ENCODE results near the gene PLPPR2. TPM values are rescaled to one million over a fixed set of nuclear protein-coding genes. Genes with fewer than 3 reads are reported as not detected.
"Not testable (repeated sequence)": the region's sequence is repeated elsewhere in the genome, so short reads cannot be mapped to it uniquely, and the experiment has no call there.

Gene PLPPR2
- total RNA-seq, 1 donor: 14.1 TPM

GRCh38 chr19:11331502-11331901 is 23.7 kb upstream of the PLPPR2 start:
- no peak for TF ChIP-seq CTCF (IDR thresholded peaks at IDR 0.05; ENCODE audit: extremely low read depth, low read depth, low read length)
- no peaks in the 10 kb centered on the region for H3K9me3 ChIP-seq (ENCODE audit: low read depth, low read length)
- H3K79me2 ChIP-seq (ENCODE audit: insufficient read depth, low read length): no peaks in the 10 kb centered on the region
- H3K27ac ChIP-seq (ENCODE audit: low read depth, low read length): no peak overlapping the region
- H3K27me3 ChIP-seq (ENCODE audit: insufficient read depth, low read length): no peaks in the 10 kb centered on the region
- H3K36me3 ChIP-seq (ENCODE audit: insufficient read depth, low read length): peaks cover 4% of the 10 kb centered on the region
- H4K20me1 ChIP-seq (ENCODE audit: insufficient read depth, low read length): no peaks in the 10 kb centered on the region
- no peak overlapping the region for H2AFZ ChIP-seq (ENCODE audit: low read length)
- H3K4me3 ChIP-seq (ENCODE audit: insufficient read depth, low read length): no peak overlapping the region
- no peak overlapping the region for H3K4me2 ChIP-seq (ENCODE audit: insufficient read depth, low read length)
- DNase-seq (ENCODE audit: insufficient read length, low spot score, missing footprints): no peak
- H3K4me1 ChIP-seq (ENCODE audit: insufficient read depth, low read length): no peaks in the 10 kb centered on the region

GRCh38 chr19:11332822-11333221 is 22.4 kb upstream of the PLPPR2 start:
- Histone ChIP-seq H4K20me1 (ENCODE audit: insufficient read depth, low read length) (no peaks in the 10 kb centered on the region), H3K4me3 (ENCODE audit: insufficient read depth, low read length) (no peak overlapping the region), H3K36me3 (ENCODE audit: insufficient read depth, low read length) (peaks cover 4% of the 10 kb centered on the region), H3K9me3 (ENCODE audit: low read depth, low read length) (no peaks in the 10 kb centered on the region), H3K4me1 (ENCODE audit: insufficient read depth, low read length) (no peaks in the 10 kb centered on the region), H3K27ac (ENCODE audit: low read depth, low read length) (no peak overlapping the region), H3K27me3 (ENCODE audit: insufficient read depth, low read length) (no peaks in the 10 kb centered on the region), H2AFZ (ENCODE audit: low read length) (no peak overlapping the region), H3K4me2 (ENCODE audit: insufficient read depth, low read length) (no peak overlapping the region), H3K79me2 (ENCODE audit: insufficient read depth, low read length) (no peaks in the 10 kb centered on the region)
- TF ChIP-seq CTCF (IDR thresholded peaks at IDR 0.05; ENCODE audit: extremely low read depth, low read depth, low read length): no peak
- no peak for DNase-seq (ENCODE audit: insufficient read length, low spot score, missing footprints)

GRCh38 chr19:11333838-11334237 is 21.4 kb upstream of the PLPPR2 start:
- not testable (repeated sequence) for H3K9me3 ChIP-seq (ENCODE audit: low read depth, low read length); H3K4me2 ChIP-seq (ENCODE audit: insufficient read depth, low read length); H4K20me1 ChIP-seq (ENCODE audit: insufficient read depth, low read length); H3K36me3 ChIP-seq (ENCODE audit: insufficient read depth, low read length); DNase-seq (ENCODE audit: insufficient read length, low spot score, missing footprints); H3K4me1 ChIP-seq (ENCODE audit: insufficient read depth, low read length); H2AFZ ChIP-seq (ENCODE audit: low read length); H3K79me2 ChIP-seq (ENCODE audit: insufficient read depth, low read length); H3K27me3 ChIP-seq (ENCODE audit: insufficient read depth, low read length); H3K27ac ChIP-seq (ENCODE audit: low read depth, low read length); H3K4me3 ChIP-seq (ENCODE audit: insufficient read depth, low read length)

- no peak for TF ChIP-seq CTCF (IDR thresholded peaks at IDR 0.05; ENCODE audit: extremely low read depth, low read depth, low read length)
- no peak overlapping the region for H3K4me3 ChIP-seq (ENCODE audit: insufficient read depth, low read length)
- H3K4me2 ChIP-seq (ENCODE audit: insufficient read depth, low read length): no peak overlapping the region
- no peaks in the 10 kb centered on the region for H3K79me2 ChIP-seq (ENCODE audit: insufficient read depth, low read length)
- H4K20me1 ChIP-seq (ENCODE audit: insufficient read depth, low read length): no peaks in the 10 kb centered on the region
- peaks cover 6% of the 10 kb centered on the region for H3K4me1 ChIP-seq (ENCODE audit: insufficient read depth, low read length)
- no peaks in the 10 kb centered on the region for H3K9me3 ChIP-seq (ENCODE audit: low read depth, low read length)
- DNase-seq (ENCODE audit: insufficient read length, low spot score, missing footprints): no peak
- peaks cover 4% of the 10 kb centered on the region for H3K36me3 ChIP-seq (ENCODE audit: insufficient read depth, low read length)
- no peak overlapping the region for H2AFZ ChIP-seq (ENCODE audit: low read length)
- H3K27ac ChIP-seq (ENCODE audit: low read depth, low read length): no peak overlapping the region
- no peaks in the 10 kb centered on the region for H3K27me3 ChIP-seq (ENCODE audit: insufficient read depth, low read length)
These were observed 19.6 kb upstream of the PLPPR2 start for GRCh38 chr19:11335449-11336146.
